GM19023 (cell line): ENCODE data around the gene MNDA.
"Not testable (repeated sequence)": the region's sequence is repeated elsewhere in the genome, so short reads cannot be mapped to it uniquely, and the experiment has no call there.

Source experiments
- ATAC-seq: cut with Tn5 transposase; IDR thresholded peaks from one replicate; pipeline ENCODE4 v1.9.1; 2021; ENCODE audit warnings: mild to moderate bottlenecking, moderate library complexity; ENCODE audit not compliant: unreplicated experiment

The MNDA gene

GRCh38 chr1:158836038-158836437 is 4.9 kb downstream of the MNDA start:
- no peak for ATAC-seq

- no peak for ATAC-seq
Measured at GRCh38 chr1:158838660-158839059, 7.5 kb downstream of the MNDA start.

GRCh38 chr1:158839566-158839965 is 8.4 kb downstream of the MNDA start:
- ATAC-seq: no peak

GRCh38 chr1:158840236-158840635 is 9.1 kb downstream of the MNDA start:
- no peak for ATAC-seq

GRCh38 chr1:158864595-158864994 is 33.4 kb downstream of the MNDA start:
- no peak for ATAC-seq

- not testable (repeated sequence) for ATAC-seq
Measured at GRCh38 chr1:158870438-158870837, 39.3 kb downstream of the MNDA start.

GRCh38 chr1:158873141-158873540 is 42.0 kb downstream of the MNDA start:
- no peak for ATAC-seq

- no peak for ATAC-seq
Measured at GRCh38 chr1:158893654-158894053, 62.5 kb downstream of the MNDA start.

- no peak for ATAC-seq
Measured at GRCh38 chr1:158898722-158899121, 67.6 kb downstream of the MNDA start.
